ENCODE data around the gene NACA.
A peak's percentile ranks its signal among the peaks of the same experiment; 100 is the strongest.
"Not testable (repeated sequence)": the region's sequence is repeated elsewhere in the genome, so short reads cannot be mapped to it uniquely, and the experiment has no call there.

The NACA gene

GRCh38 chr12:56723889-56724700, 1.0 kb downstream of the NACA start:
- DNase-seq (ENCODE audit: low read depth), result no peak

- no peak for DNase-seq (ENCODE audit: low read depth)
These were observed 1.7 kb downstream of the NACA start for GRCh38 chr12:56723352-56723751.

- DNase-seq (ENCODE audit: low read depth), result no peak
These were observed 2.3 kb downstream of the NACA start for GRCh38 chr12:56722832-56723231.

GRCh38 chr12:56721721-56722120, 3.4 kb downstream of the NACA start:
- no peak for DNase-seq (ENCODE audit: low read depth)

GRCh38 chr12:56721216-56721615, 3.9 kb downstream of the NACA start:
- DNase-seq (ENCODE audit: low read depth), result no peak

GRCh38 chr12:56720731-56721151, 4.4 kb downstream of the NACA start:
- DNase-seq (ENCODE audit: low read depth), result no peak

GRCh38 chr12:56719056-56719455, 6.0 kb downstream of the NACA start:
- no peak for DNase-seq (ENCODE audit: low read depth)

- DNase-seq (ENCODE audit: low read depth), result no peak
These were observed 6.5 kb downstream of the NACA start for GRCh38 chr12:56718636-56719035.

- DNase-seq (ENCODE audit: low read depth), result no peak
These were observed 7.0 kb downstream of the NACA start for GRCh38 chr12:56718149-56718548.

- no peak for DNase-seq (ENCODE audit: low read depth)
These were observed 7.9 kb downstream of the NACA start for GRCh38 chr12:56716933-56717880.

- DNase-seq (ENCODE audit: low read depth), result no peak
These were observed 8.6 kb downstream of the NACA start for GRCh38 chr12:56716458-56716857.

- DNase-seq (ENCODE audit: low read depth), result no peak
These were observed 9.3 kb downstream of the NACA start for GRCh38 chr12:56715798-56716197.

GRCh38 chr12:56714431-56714929, 10.6 kb downstream of the NACA start:
- DNase-seq (ENCODE audit: low read depth), result no peak

GRCh38 chr12:56713345-56713744, 11.8 kb downstream of the NACA start:
- DNase-seq (ENCODE audit: low read depth), result no peak

GRCh38 chr12:56709759-56710376, 15.2 kb downstream of the NACA start:
- DNase-seq (ENCODE audit: low read depth), result no peak

- DNase-seq (ENCODE audit: low read depth), result not testable (repeated sequence)
These were observed 20.6 kb downstream of the NACA start for GRCh38 chr12:56704522-56704921.

- DNase-seq (ENCODE audit: low read depth), result no peak
These were observed 26.0 kb downstream of the NACA start for GRCh38 chr12:56699020-56699661.

- DNase-seq (ENCODE audit: low read depth), result no peak
These were observed 29.6 kb downstream of the NACA start for GRCh38 chr12:56695327-56696101.

GRCh38 chr12:56694161-56694560, 30.9 kb downstream of the NACA start:
- no peak for DNase-seq (ENCODE audit: low read depth)

GRCh38 chr12:56688846-56689109, 36.3 kb downstream of the NACA start:
- DNase-seq (ENCODE audit: low read depth), result no peak

- peak; percentile 91 for DNase-seq (ENCODE audit: low read depth)
These were observed 36.8 kb downstream of the NACA start, which contains the start of gene PTGES3 for GRCh38 chr12:56688129-56688845. TSS of gene PTGES3 (minus strand) at chr12:56688284. CDS start at chr12:56687999, 285 bp downstream.
